OCI-LY1 (cell line): Measurements from ENCODE around the gene AKAP8.
A peak's percentile ranks its signal among the peaks of the same experiment; 100 is the strongest.

Experiments used
- H2AFZ ChIP-seq: fragments of 200-600 bp; sonication (generic), shearing (Covaris generic); 2 replicates; pipeline ENCODE4 v1.6.0; 2014; ENCODE audit warnings: antibody characterized with exemption, mild to moderate bottlenecking, low read length
- H3F3A ChIP-seq: fragments of 200-600 bp; sonication (generic), shearing (Covaris generic); 2 replicates; pipeline ENCODE4 v1.6.0; 2014; ENCODE audit warnings: mild to moderate bottlenecking, antibody characterized with exemption, low read length, moderate library complexity; ENCODE audit not compliant: insufficient read depth
- H3K27ac ChIP-seq: fragments of 200-600 bp; sonication (generic); 2 replicates; pipeline ENCODE4 v1.5.1; 2014; ENCODE audit warnings: low read length, mixed run types, mild to moderate bottlenecking, low read depth; ENCODE audit not compliant: poor library complexity, severe bottlenecking
- H3K27me3 ChIP-seq: fragments of 200-600 bp; sonication (generic); 2 replicates; pipeline ENCODE4 v1.6.0; 2014; ENCODE audit warnings: antibody characterized with exemption, mild to moderate bottlenecking, low read length, moderate library complexity; ENCODE audit not compliant: insufficient read depth
- H3K36me3 ChIP-seq: fragments of 200-600 bp; sonication (generic); 2 replicates; pipeline ENCODE4 v1.6.1; 2014; ENCODE audit warnings: mild to moderate bottlenecking, antibody characterized with exemption, low read length, moderate library complexity, mixed read lengths; ENCODE audit not compliant: insufficient read depth
- H3K4me1 ChIP-seq: fragments of 200-600 bp; sonication (generic); 2 replicates; pipeline ENCODE4 v1.5.1; 2014; ENCODE audit warnings: mild to moderate bottlenecking, low read length, moderate library complexity; ENCODE audit not compliant: insufficient read depth, severe bottlenecking
- H3K4me2 ChIP-seq: fragments of 200-600 bp; sonication (generic), shearing (Covaris generic); 2 replicates; pipeline ENCODE4 v1.6.1; 2014; ENCODE audit warnings: low read length
- H3K4me3 ChIP-seq: fragments of 200-600 bp; sonication (generic); 2 replicates; pipeline ENCODE4 v1.5.1; 2014; ENCODE audit warnings: low read length, low read depth, mild to moderate bottlenecking, mixed read lengths; ENCODE audit not compliant: poor library complexity, severe bottlenecking
- H3K79me2 ChIP-seq: fragments of 200-600 bp; shearing (Covaris generic); 2 replicates; pipeline ENCODE4 v1.6.1; 2016; ENCODE audit warnings: mixed run types, low read length, mixed read lengths; ENCODE audit not compliant: insufficient read depth
- H3K9ac ChIP-seq: fragments of 200-600 bp; sonication (generic), shearing (Covaris generic); 2 replicates; pipeline ENCODE4 v1.6.1; 2014; ENCODE audit warnings: mild to moderate bottlenecking, low read length, mixed read lengths
- H3K9me2 ChIP-seq: fragments of 200-600 bp; sonication (generic), shearing (Covaris generic); 2 replicates; pipeline ENCODE4 v1.6.1; 2014; ENCODE audit warnings: low read depth, mild to moderate bottlenecking, low read length, mixed read lengths
- H3K9me3 ChIP-seq: fragments of 200-600 bp; shearing (Covaris generic); 2 replicates; pipeline ENCODE4 v1.6.1; 2014; ENCODE audit warnings: low read length, mixed read lengths
- H4K20me1 ChIP-seq: fragments of 200-600 bp; sonication (generic), shearing (Covaris generic); 2 replicates; pipeline ENCODE4 v1.6.0; 2016; ENCODE audit warnings: mild to moderate bottlenecking, low read length; ENCODE audit not compliant: insufficient read depth
- EZH2 ChIP-seq: fragments of 200-600 bp; sonication (generic), shearing (Covaris generic); IDR thresholded peaks from 2 replicates; pipeline ENCODE4 v1.8.0; 2017; ENCODE audit warnings: borderline replicate concordance, mixed run types, mild to moderate bottlenecking, antibody characterized with exemption, low read length, moderate library complexity, mixed read lengths
- TF ChIP-seq, protein P1 (sequence below): fragments of 200-600 bp; sonication (generic), shearing (Covaris generic); IDR thresholded peaks from 2 replicates; pipeline ENCODE4 v1.5.1; 2017; ENCODE audit warnings: mild to moderate bottlenecking, antibody characterized with exemption, low read length, moderate library complexity, mixed read lengths

Gene AKAP8

DNA sequence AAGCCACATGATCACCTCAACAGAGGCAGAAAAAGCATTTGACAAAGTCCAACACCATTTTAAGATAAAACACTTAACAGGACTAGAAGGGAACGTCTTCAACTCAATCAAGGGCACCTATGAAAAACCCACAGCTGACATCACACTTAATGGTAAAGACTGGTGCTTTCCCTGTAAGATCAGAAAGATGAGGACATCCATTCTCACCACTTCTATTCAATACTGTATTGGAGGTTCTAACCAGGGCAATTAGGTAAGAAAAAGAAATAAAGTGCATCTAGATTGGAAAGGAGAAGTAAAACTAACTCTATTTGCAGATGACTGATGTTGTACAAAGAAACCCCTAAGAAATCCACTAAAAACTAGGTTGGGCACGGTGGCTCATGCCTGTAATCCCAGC, 11.2 kb upstream of the AKAP8 start:
- H3K27me3 ChIP-seq: no peaks in the 10 kb centered on the region
- H3K9me2 ChIP-seq: no peaks in the 10 kb centered on the region
- H3K4me1 ChIP-seq: peaks cover 5% of the 10 kb centered on the region
- no peaks in the 10 kb centered on the region for H4K20me1 ChIP-seq
- H2AFZ ChIP-seq: no peak overlapping the region
- no peak overlapping the region for H3K4me2 ChIP-seq
- H3F3A ChIP-seq: no peaks in the 10 kb centered on the region
- peaks cover 11% of the 10 kb centered on the region for H3K79me2 ChIP-seq
- no peak overlapping the region for H3K27ac ChIP-seq
- peaks cover 62% of the 10 kb centered on the region for H3K36me3 ChIP-seq
- no peak overlapping the region for H3K9ac ChIP-seq
- no peaks in the 10 kb centered on the region for H3K9me3 ChIP-seq
- no peak overlapping the region for H3K4me3 ChIP-seq
- no peak for TF ChIP-seq EZH2
- TF ChIP-seq, protein P1, sequence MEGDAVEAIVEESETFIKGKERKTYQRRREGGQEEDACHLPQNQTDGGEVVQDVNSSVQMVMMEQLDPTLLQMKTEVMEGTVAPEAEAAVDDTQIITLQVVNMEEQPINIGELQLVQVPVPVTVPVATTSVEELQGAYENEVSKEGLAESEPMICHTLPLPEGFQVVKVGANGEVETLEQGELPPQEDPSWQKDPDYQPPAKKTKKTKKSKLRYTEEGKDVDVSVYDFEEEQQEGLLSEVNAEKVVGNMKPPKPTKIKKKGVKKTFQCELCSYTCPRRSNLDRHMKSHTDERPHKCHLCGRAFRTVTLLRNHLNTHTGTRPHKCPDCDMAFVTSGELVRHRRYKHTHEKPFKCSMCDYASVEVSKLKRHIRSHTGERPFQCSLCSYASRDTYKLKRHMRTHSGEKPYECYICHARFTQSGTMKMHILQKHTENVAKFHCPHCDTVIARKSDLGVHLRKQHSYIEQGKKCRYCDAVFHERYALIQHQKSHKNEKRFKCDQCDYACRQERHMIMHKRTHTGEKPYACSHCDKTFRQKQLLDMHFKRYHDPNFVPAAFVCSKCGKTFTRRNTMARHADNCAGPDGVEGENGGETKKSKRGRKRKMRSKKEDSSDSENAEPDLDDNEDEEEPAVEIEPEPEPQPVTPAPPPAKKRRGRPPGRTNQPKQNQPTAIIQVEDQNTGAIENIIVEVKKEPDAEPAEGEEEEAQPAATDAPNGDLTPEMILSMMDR: no peak

DNA sequence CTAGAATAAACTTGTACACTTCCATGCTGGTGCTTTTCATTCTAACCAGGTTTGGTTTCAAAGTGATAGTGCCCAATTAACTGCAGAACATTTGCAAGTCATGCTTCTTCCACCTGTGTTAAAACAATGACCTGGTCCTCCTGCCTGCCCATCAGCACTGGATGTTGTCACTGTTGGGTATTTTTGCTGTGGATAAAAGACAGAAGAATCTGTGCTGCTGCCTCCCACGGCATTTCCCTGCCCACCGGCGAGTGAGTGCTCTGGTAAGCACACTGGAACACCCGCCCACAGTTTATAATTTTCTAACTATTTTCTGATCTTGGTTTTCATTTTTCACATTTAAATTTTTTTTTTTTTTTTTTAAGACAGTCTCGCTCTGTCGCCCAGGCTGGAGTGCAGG, 2.3 kb upstream of the AKAP8 start:
- Histone ChIP-seq H3K4me1 (peaks cover 27% of the 10 kb centered on the region), H3K9me3 (no peaks in the 10 kb centered on the region), H3K4me2 (no peak overlapping the region), H3K27me3 (no peaks in the 10 kb centered on the region), H3K79me2 (peaks cover 23% of the 10 kb centered on the region), H3K4me3 (no peak overlapping the region), H3K27ac (peak overlapping the region; percentile 60), H3K9me2 (no peaks in the 10 kb centered on the region), H4K20me1 (no peaks in the 10 kb centered on the region), H3F3A (peaks cover 5% of the 10 kb centered on the region; the same call in 1 of the 2 replicates), H3K36me3 (peaks cover 21% of the 10 kb centered on the region), H2AFZ (no peak overlapping the region), H3K9ac (no peak overlapping the region)
- no peak for TF ChIP-seq EZH2

DNA sequence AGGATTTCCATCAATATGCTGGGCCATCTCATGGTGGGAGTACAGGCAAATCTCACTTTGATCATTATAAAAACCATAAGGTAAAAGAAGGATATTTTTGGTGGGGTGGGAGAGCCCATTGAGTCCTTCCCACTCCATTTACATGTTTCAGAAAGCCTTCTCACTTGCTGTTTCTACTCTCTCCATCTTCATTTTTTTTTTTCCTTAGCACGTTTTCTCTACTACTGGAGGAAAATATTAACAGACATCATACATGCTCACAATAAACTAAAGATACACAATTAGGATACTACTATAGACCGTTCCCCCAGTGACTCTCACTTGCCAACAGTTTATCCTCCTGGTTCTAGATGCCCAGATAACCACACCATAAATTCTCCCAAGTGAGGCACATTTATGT, 1.8 kb upstream of the AKAP8 start:
- Histone ChIP-seq H3K9me3 (no peaks in the 10 kb centered on the region), H2AFZ (no peak overlapping the region), H3K36me3 (peaks cover 19% of the 10 kb centered on the region), H3K9me2 (no peaks in the 10 kb centered on the region), H3K27ac (peak overlapping the region; percentile 60), H3K4me3 (no peak overlapping the region), H3K9ac (no peak overlapping the region), H3K4me1 (peaks cover 31% of the 10 kb centered on the region), H3K27me3 (no peaks in the 10 kb centered on the region), H3K79me2 (peaks cover 27% of the 10 kb centered on the region), H3K4me2 (no peak overlapping the region), H4K20me1 (no peaks in the 10 kb centered on the region), H3F3A (peaks cover 5% of the 10 kb centered on the region; the same call in 1 of the 2 replicates)
- no peak for TF ChIP-seq EZH2
- TF ChIP-seq, protein P1: no peak

DNA sequence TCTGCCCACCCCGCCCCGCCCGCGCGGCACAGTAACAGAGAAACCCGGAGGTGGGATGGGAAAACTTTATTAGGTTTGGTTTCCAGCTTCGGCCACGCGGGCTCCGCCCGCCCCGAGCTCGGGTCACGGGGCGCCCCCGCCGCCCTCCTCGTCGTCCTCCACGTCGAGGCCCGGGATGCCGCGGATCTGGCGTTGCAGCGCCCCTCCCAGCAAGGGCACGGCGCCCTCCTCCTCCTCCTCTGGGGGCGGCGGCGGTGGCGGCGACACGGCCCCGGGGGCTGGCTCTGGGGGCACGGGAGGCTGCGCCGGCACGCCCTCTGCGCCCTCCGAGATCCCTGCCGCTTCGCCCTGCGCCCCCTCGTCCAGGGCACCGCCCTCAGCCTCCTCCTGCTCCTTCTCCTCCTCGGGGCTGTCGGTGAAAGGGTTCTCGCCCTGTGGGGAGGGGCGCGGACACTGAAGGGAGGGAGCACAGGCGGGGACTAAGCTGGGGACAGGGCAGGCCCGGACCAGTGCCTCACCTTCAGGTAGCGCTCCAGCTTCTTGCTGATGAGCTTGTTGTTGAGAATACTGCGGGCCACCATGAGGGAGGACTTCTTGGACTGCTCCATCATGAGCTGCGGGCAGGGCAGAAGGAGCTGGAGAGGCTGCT, 536 bp upstream of the AKAP8 start:
- Histone ChIP-seq H3K9me2 (no peaks in the 10 kb centered on the region), H3K4me2 (peak overlapping the region; percentile 94), H3K4me1 (peaks cover 41% of the 10 kb centered on the region), H4K20me1 (no peaks in the 10 kb centered on the region), H3K36me3 (peaks cover 20% of the 10 kb centered on the region), H3K27ac (peak overlapping the region; percentile 60), H3K9me3 (no peaks in the 10 kb centered on the region), H3K4me3 (peak overlapping the region; percentile 100), H3K79me2 (peaks cover 38% of the 10 kb centered on the region), H3K9ac (peak overlapping the region; percentile 76), H3K27me3 (no peaks in the 10 kb centered on the region), H3F3A (peaks cover 5% of the 10 kb centered on the region; the same call in 1 of the 2 replicates), H2AFZ (no peak overlapping the region)
- TF ChIP-seq, protein P1: no peak
- no peak for TF ChIP-seq EZH2
